ENCODE data around the gene FAM81B.
A peak's percentile ranks its signal among the peaks of the same experiment; 100 is the strongest.

Gene FAM81B

GRCh38 chr5:95398989-95399388 is 7.8 kb downstream of the FAM81B start:
- DNase-seq = no peak

- peak in 17 of 58 donors; percentile 1 to 70 (median 16) for DNase-seq
These were observed 10.5 kb downstream of the FAM81B start for GRCh38 chr5:95401626-95402025.

GRCh38 chr5:95403996-95404395 is 12.8 kb downstream of the FAM81B start:
- peak in 1 of 58 donors; percentile 2 for DNase-seq

- no peak for DNase-seq
These were observed 15.4 kb downstream of the FAM81B start for GRCh38 chr5:95406426-95407090.

GRCh38 chr5:95410279-95410678 is 19.1 kb downstream of the FAM81B start:
- DNase-seq = no peak

GRCh38 chr5:95411474-95411873 is 20.3 kb downstream of the FAM81B start:
- DNase-seq = no peak

- DNase-seq = no peak
These were observed 23.3 kb downstream of the FAM81B start for GRCh38 chr5:95414451-95414850.

GRCh38 chr5:95417971-95418370 is 26.8 kb downstream of the FAM81B start:
- no peak for DNase-seq

- DNase-seq = no peak
These were observed 31.7 kb downstream of the FAM81B start for GRCh38 chr5:95422838-95423237.

- no peak for DNase-seq
These were observed 32.9 kb downstream of the FAM81B start for GRCh38 chr5:95424016-95424415.

GRCh38 chr5:95424526-95424925 is 33.4 kb downstream of the FAM81B start:
- no peak for DNase-seq

GRCh38 chr5:95426227-95426626 is 35.1 kb downstream of the FAM81B start:
- DNase-seq = no peak

GRCh38 chr5:95432779-95433178 is 41.6 kb downstream of the FAM81B start:
- DNase-seq = no peak

- DNase-seq = no peak
These were observed 48.8 kb downstream of the FAM81B start for GRCh38 chr5:95439801-95440493.

- DNase-seq = no peak
These were observed 49.7 kb downstream of the FAM81B start for GRCh38 chr5:95440825-95441224.

- DNase-seq = no peak
These were observed 50.5 kb downstream of the FAM81B start for GRCh38 chr5:95441636-95442035.

GRCh38 chr5:95445442-95445841 is 54.3 kb downstream of the FAM81B start:
- no peak for DNase-seq

- DNase-seq = no peak
These were observed 54.8 kb downstream of the FAM81B start for GRCh38 chr5:95445995-95446394.

GRCh38 chr5:95446560-95447221 is 55.5 kb downstream of the FAM81B start:
- no peak for DNase-seq

GRCh38 chr5:95447961-95448360 is 56.8 kb downstream of the FAM81B start:
- DNase-seq = no peak

- DNase-seq = no peak
These were observed 57.6 kb downstream of the FAM81B start for GRCh38 chr5:95448789-95449188.

GRCh38 chr5:95449460-95449859 is 58.3 kb downstream of the FAM81B start:
- no peak for DNase-seq

GRCh38 chr5:95454536-95454935 is 63.4 kb downstream of the FAM81B start:
- DNase-seq = no peak

All from anterior cingulate cortex (tissue), 58 donors.